HepG2 (cell line): ENCODE data around the gene SERINC2. TPM values are rescaled to one million over a fixed set of nuclear protein-coding genes. Genes with fewer than 3 reads are reported as not detected.
A peak's percentile ranks its signal among the peaks of the same experiment; 100 is the strongest.

Source experiments
- ASH2L ChIP-seq: fragments of 300-600, 200-600 bp; sonication (generic); IDR thresholded peaks from 2 replicates; pipeline ENCODE4 v1.7.0; 2017; ENCODE audit warnings: low read depth, mild to moderate bottlenecking, moderate library complexity, mixed read lengths, low read length; ENCODE audit not compliant: insufficient read length
- CBX1 ChIP-seq: IDR thresholded peaks from one replicate; pipeline ENCODE4 v1.6.1; 2016; ENCODE audit warnings: antibody characterized with exemption, low read depth
- GMEB1 ChIP-seq: sonication (generic); formaldehyde crosslinking; IDR thresholded peaks from 2 replicates; pipeline ENCODE4 v1.5.1; 2020; ENCODE audit warnings: missing genetic modification reagents, mild to moderate bottlenecking, borderline replicate concordance
- SP5 ChIP-seq: IDR thresholded peaks from 2 replicates; pipeline ENCODE4 v1.6.1; 2016; ENCODE audit warnings: low read depth, borderline replicate concordance
- TBX2 ChIP-seq: sonication (generic); formaldehyde crosslinking; IDR thresholded peaks from 2 replicates; pipeline ENCODE4 v1.5.0; 2020; ENCODE audit warnings: missing genetic modification reagents, mild to moderate bottlenecking, borderline replicate concordance
- ZNF33B ChIP-seq: sonication (generic); formaldehyde crosslinking; IDR thresholded peaks from 2 replicates; pipeline ENCODE4 v1.5.1; 2020; ENCODE audit warnings: mild to moderate bottlenecking, missing genetic modification reagents
- ZNF407 ChIP-seq: sonication (generic); formaldehyde crosslinking; IDR thresholded peaks from one replicate; pipeline ENCODE4 v1.5.1; 2020; ENCODE audit warnings: mild to moderate bottlenecking, missing genetic modification reagents; ENCODE audit errors: not compliant biosample characterization
- ZXDC ChIP-seq: sonication (generic); formaldehyde crosslinking; IDR thresholded peaks from 2 replicates; pipeline ENCODE4 v1.5.0; 2020; ENCODE audit warnings: mild to moderate bottlenecking, missing genetic modification reagents
- polyA plus RNA-seq, 8 experiments: library from polyadenylated mRNA; depleted of rRNA in 3 of 8; stranded (reverse) in 7 of 8; unstranded in 1 of 8; fragments of >200 nt; fragmentation: Illumina TruSeq in 4 of 8; extraction: Trizol in 4 of 8; gene quantifications; 2 replicates each; pipeline versions ENCODE4 v1.2.1 to v1.2.3, GENCODE V29; 2011 to 2016; ENCODE audit warnings: low read depth in 4 of 8, missing spikeins in 1 of 8, mixed read lengths in 1 of 8; ENCODE audit not compliant: insufficient read depth in 1 of 8
- total RNA-seq, 5 experiments: library from RNA; depleted of rRNA; stranded (reverse); fragments of >200 nt; fragmentation: Illumina TruSeq; extraction: Trizol; gene quantifications; 2 replicates each; pipeline ENCODE4 v1.2.3, GENCODE V29; 2016; ENCODE audit warnings: low read depth in 1 of 5
- TF ChIP-seq, protein P1 (sequence below): sonication (generic); formaldehyde crosslinking; IDR thresholded peaks from 2 replicates; pipeline ENCODE4 v1.5.0; 2020; ENCODE audit warnings: mild to moderate bottlenecking, missing genetic modification reagents, borderline replicate concordance
- TF ChIP-seq, protein P2 (sequence below): sonication (generic); formaldehyde crosslinking; IDR thresholded peaks from 2 replicates; pipeline ENCODE4 v1.4.0; 2020; ENCODE audit warnings: missing genetic modification reagents

Gene SERINC2
- total and polyA plus RNA-seq, 2 of the 13 experiments (the other 11 are each of a cell fraction or from before 2014, with no cell fraction given): 4.8 to 126 TPM

DNA sequence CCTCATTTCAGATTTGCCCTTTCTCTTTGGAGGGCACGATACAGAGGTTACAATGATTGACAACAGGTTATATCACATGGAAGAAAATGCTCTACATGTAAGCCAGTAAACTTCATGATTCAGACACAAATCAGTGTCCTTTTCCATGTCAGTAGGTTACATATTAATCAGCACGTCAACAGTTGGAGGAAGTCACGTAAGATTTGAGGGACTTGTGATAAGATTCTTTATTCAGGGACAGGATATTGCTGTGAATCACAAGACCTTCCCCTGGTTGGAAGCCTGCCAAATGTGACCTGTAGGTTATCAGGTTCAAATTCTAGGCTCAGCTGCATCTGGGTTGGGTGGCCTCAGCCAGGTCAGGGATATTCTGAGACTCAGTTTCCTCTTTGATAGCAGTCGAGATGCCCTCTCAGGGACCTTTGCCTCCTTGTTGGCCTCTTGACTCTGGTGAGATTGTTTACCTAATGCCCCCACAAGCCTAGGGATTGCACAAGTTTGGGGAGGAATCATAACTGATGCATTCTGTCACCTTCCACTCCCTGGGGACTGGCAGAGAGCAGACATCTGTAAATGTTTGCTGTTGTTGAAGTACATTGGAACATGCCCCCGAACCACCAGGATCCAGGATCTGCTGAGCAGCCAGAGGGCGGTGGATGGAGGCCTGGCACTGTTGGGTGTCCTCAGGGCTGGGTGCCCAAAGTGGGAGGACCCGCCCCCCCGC, 31.9 kb downstream of the SERINC2 start (continued):
- TF ChIP-seq SP5 (CRISPR knock-in tag) (peak; percentile 52; the same call in 1 of the 2 replicates), ZNF407 (CRISPR knock-in tag) (no peak), ZXDC (CRISPR knock-in tag) (no peak), ZNF33B (CRISPR knock-in tag) (no peak), ASH2L (peak; percentile 64), GMEB1 (CRISPR knock-in tag) (peak; percentile 47; the same call in 1 of the 2 replicates), CBX1 (no peak), TBX2 (CRISPR knock-in tag) (peak; percentile 91)
- TF ChIP-seq, protein P1, sequence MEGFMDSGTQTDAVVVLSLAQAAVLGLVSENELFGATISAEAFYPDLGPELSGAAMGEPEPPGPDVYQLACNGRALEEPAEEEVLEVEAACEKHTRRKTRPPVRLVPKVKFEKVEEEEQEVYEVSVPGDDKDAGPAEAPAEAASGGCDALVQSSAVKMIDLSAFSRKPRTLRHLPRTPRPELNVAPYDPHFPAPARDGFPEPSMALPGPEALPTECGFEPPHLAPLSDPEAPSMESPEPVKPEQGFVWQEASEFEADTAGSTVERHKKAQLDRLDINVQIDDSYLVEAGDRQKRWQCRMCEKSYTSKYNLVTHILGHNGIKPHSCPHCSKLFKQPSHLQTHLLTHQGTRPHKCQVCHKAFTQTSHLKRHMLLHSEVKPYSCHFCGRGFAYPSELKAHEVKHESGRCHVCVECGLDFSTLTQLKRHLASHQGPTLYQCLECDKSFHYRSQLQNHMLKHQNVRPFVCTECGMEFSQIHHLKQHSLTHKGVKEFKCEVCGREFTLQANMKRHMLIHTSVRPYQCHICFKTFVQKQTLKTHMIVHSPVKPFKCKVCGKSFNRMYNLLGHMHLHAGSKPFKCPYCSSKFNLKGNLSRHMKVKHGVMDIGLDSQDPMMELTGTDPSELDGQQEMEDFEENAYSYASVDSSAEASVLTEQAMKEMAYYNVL (CRISPR knock-in tag): peak; percentile 75; the same call in 1 of the 2 replicates
- TF ChIP-seq, protein P2, sequence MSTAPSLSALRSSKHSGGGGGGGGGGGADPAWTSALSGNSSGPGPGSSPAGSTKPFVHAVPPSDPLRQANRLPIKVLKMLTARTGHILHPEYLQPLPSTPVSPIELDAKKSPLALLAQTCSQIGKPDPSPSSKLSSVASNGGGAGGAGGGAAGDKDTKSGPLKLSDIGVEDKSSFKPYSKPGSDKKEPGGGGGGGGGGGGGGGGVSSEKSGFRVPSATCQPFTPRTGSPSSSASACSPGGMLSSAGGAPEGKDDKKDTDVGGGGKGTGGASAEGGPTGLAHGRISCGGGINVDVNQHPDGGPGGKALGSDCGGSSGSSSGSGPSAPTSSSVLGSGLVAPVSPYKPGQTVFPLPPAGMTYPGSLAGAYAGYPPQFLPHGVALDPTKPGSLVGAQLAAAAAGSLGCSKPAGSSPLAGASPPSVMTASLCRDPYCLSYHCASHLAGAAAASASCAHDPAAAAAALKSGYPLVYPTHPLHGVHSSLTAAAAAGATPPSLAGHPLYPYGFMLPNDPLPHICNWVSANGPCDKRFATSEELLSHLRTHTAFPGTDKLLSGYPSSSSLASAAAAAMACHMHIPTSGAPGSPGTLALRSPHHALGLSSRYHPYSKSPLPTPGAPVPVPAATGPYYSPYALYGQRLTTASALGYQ (CRISPR knock-in tag): peak; percentile 83; the same call in 1 of the 2 replicates
